IMR-90 (cell line): ENCODE results near the gene GZMM. TPM values are rescaled to one million over a fixed set of nuclear protein-coding genes. Genes with fewer than 3 reads are reported as not detected.

Experiments used
- ATAC-seq: fragments of 200-7000 bp; cut with Tn5 transposase; 2 replicates; pipeline ENCODE4 v1.9.1; 2020; ENCODE audit warnings: low read depth, mild to moderate bottlenecking, moderate library complexity
- BruUV-seq: library from RNA; stranded (reverse); fragments of 400-500 nt; replicated peaks from 2 replicates; lab custom pipeline; 2021; lab: Mats Ljungman, UMichigan
- CTCF ChIA-PET: fragments of 300-600 bp; formaldehyde crosslinking; extraction: SDS; loops from one replicate; lab custom pipeline; 2021; ENCODE audit warnings: antibody characterized with exemption; lab: Yijun Ruan, JAX
- POLR2A ChIA-PET: fragments of 300-600 bp; sonication (Branson Sonifier 250); formaldehyde crosslinking; loops from one replicate; lab custom pipeline; 2022; ENCODE audit warnings: antibody characterized with exemption; ENCODE audit not compliant: unreplicated experiment; lab: Charles Lee
- DNase-seq: peaks from one replicate; pipeline ENCODE4 v3.0.0; 2013
- H2AFZ ChIP-seq: replicated peaks from 2 replicates; pipeline ENCODE3; 2013; ENCODE audit warnings: low read length, mild to moderate bottlenecking; ENCODE audit not compliant: poor library complexity
- H2AK5ac ChIP-seq: 2 replicates; pipeline ENCODE4 v1.6.1; 2013; ENCODE audit warnings: low read depth, low read length, inconsistent platforms
- H2AK9ac ChIP-seq: replicated peaks from 2 replicates; pipeline ENCODE3; 2013; ENCODE audit warnings: mild to moderate bottlenecking, low read depth, low read length, moderate library complexity; ENCODE audit not compliant: poor library complexity
- H2BK120ac ChIP-seq: 2 replicates; pipeline ENCODE4 v1.6.1; 2013; ENCODE audit warnings: low read depth, low read length, inconsistent platforms
- H2BK15ac ChIP-seq: 3 replicates; pipeline ENCODE4 v1.6.1; 2013; ENCODE audit warnings: low read depth, low read length, inconsistent platforms
- H2BK20ac ChIP-seq: 2 replicates; pipeline ENCODE4 v1.6.1; 2013; ENCODE audit warnings: low read depth, mild to moderate bottlenecking, inconsistent platforms, low read length, moderate library complexity
- H2BK5ac ChIP-seq: 2 replicates; pipeline ENCODE4 v1.6.1; 2013; ENCODE audit warnings: mild to moderate bottlenecking, low read depth, low read length, inconsistent platforms; ENCODE audit not compliant: poor library complexity, severe bottlenecking
- H3K14ac ChIP-seq: replicated peaks from 2 replicates; pipeline ENCODE4 v1.6.1; 2013; ENCODE audit warnings: low read depth, low read length, inconsistent platforms
- H3K18ac ChIP-seq: 2 replicates; pipeline ENCODE4 v1.6.1; 2013; ENCODE audit warnings: low read depth, low read length, control low read depth
- H3K23ac ChIP-seq: 2 replicates; pipeline ENCODE4 v1.6.1; 2013; ENCODE audit warnings: low read depth, low read length, inconsistent platforms
- H3K27ac ChIP-seq: 2 replicates; pipeline ENCODE4 v1.5.1; 2013; ENCODE audit warnings: mild to moderate bottlenecking, control low read depth, low read length; ENCODE audit not compliant: insufficient read depth
- H3K27me3 ChIP-seq: 2 replicates; pipeline ENCODE4 v1.6.1; 2013; ENCODE audit warnings: low read length; ENCODE audit not compliant: control insufficient read depth, insufficient read depth
- H3K36me3 ChIP-seq: 2 replicates; pipeline ENCODE4 v1.6.1; 2013; ENCODE audit warnings: low read length, mixed read lengths; ENCODE audit not compliant: control insufficient read depth, insufficient read depth
- H3K4ac ChIP-seq: 2 replicates; pipeline ENCODE4 v1.6.1; 2013; ENCODE audit warnings: low read depth, low read length, inconsistent platforms
- H3K4me1 ChIP-seq: 2 replicates; pipeline ENCODE4 v1.6.1; 2013; ENCODE audit warnings: low read length, mixed read lengths; ENCODE audit not compliant: control insufficient read depth, insufficient read depth
- H3K4me2 ChIP-seq: 2 replicates; pipeline ENCODE4 v1.6.1; 2013; ENCODE audit warnings: low read depth, mild to moderate bottlenecking, control low read depth, low read length, moderate library complexity
- H3K4me3 ChIP-seq: 2 replicates; pipeline ENCODE4 v1.5.1; 2013; ENCODE audit warnings: low read depth, mild to moderate bottlenecking, control low read depth, low read length, moderate library complexity; ENCODE audit not compliant: insufficient read depth
- H3K56ac ChIP-seq: 2 replicates; pipeline ENCODE4 v1.6.1; 2013; ENCODE audit warnings: low read length, inconsistent platforms; ENCODE audit not compliant: insufficient read depth; ENCODE audit errors: extremely low read depth
- H3K79me1 ChIP-seq, 2 experiments: 2 replicates each; pipeline ENCODE4 v1.6.1; 2013; ENCODE audit warnings: low read length in 2 of 2, inconsistent platforms in 1 of 2, low read depth in 1 of 2
- H3K9ac ChIP-seq: 2 replicates; pipeline ENCODE4 v1.6.1; 2013; ENCODE audit warnings: low read depth, low read length, control low read depth
- H3K9me1 ChIP-seq: 2 replicates; pipeline ENCODE4 v1.6.1; 2013; ENCODE audit warnings: low read length, inconsistent platforms; ENCODE audit not compliant: insufficient read depth
- H3K9me3 ChIP-seq: 2 replicates; pipeline ENCODE4 v1.6.1; 2013; ENCODE audit warnings: low read length; ENCODE audit not compliant: control insufficient read depth, insufficient read depth
- H4K20me1 ChIP-seq: 2 replicates; pipeline ENCODE4 v1.6.1; 2013; ENCODE audit warnings: low read length, inconsistent platforms; ENCODE audit not compliant: insufficient read depth
- H4K5ac ChIP-seq: 2 replicates; pipeline ENCODE4 v1.6.1; 2013; ENCODE audit warnings: mild to moderate bottlenecking, low read depth, low read length, control low read depth
- H4K8ac ChIP-seq, 2 experiments: 2 replicates each; pipeline ENCODE4 v1.6.1; 2013; ENCODE audit warnings: low read depth in 2 of 2, low read length in 2 of 2, control low read depth in 1 of 2, inconsistent platforms in 1 of 2
- H4K91ac ChIP-seq: 2 replicates; pipeline ENCODE4 v1.6.1; 2013; ENCODE audit warnings: low read depth, low read length, inconsistent platforms; ENCODE audit not compliant: insufficient read depth
- CHD1 ChIP-seq: IDR thresholded peaks from 2 replicates; pipeline ENCODE4 v1.6.1; 2012; ENCODE audit warnings: low read depth, low read length, improper control_type of control experiment
- CTCF ChIP-seq: conservative IDR thresholded peaks from 2 replicates; pipeline ENCODE4 v1.5.1; 2012; ENCODE audit warnings: mild to moderate bottlenecking, low read depth, low read length, improper control_type of control experiment
- WGBS, 2 experiments: methylation state at CpG; one replicate each; pipeline versions ENCODE4 v1.1.5 to v1.1.7; 2013; ENCODE audit warnings: missing lambda C conversion rate in 2 of 2; ENCODE audit not compliant: insufficient read length in 1 of 2; ENCODE audit errors: extremely low coverage in 2 of 2; 5-methylcytosine and 5-hydroxymethylcytosine counted together
- dilution Hi-C: fragments of 300-500 bp; cut with HindIII; formaldehyde crosslinking; loops from one replicate; pipeline ENCODE4 v1.14.3; 2018; ENCODE audit warnings: low sequenced_read_pairs; ENCODE audit not compliant: unreplicated experiment
- in situ Hi-C: fragments of 300-500 bp; cut with MboI; formaldehyde crosslinking; loops from 3 replicates; pipeline ENCODE4 v1.14.3; 2019; ENCODE audit warnings: low sequenced_read_pairs, inconsistent platforms, mixed read lengths
- intact Hi-C: fragments of 100-400 bp; cut with micrococcal nuclease; formaldehyde crosslinking; loops from 2 replicates; pipeline ENCODE4 v1.10.0; 2022
- polyA plus RNA-seq, 3 experiments: library from polyadenylated mRNA; depleted of rRNA; stranded (reverse); fragments of >200 nt; gene quantifications; 2 replicates each; pipeline ENCODE4 v1.2.3, GENCODE V29; 2012; ENCODE audit warnings: low replicate concordance in 1 of 3
- total RNA-seq: library from RNA; depleted of rRNA; stranded (reverse); fragments of >200 nt; gene quantifications from 2 replicates; pipeline ENCODE4 v1.2.3, GENCODE V29; 2012

The GZMM gene
- total and polyA plus RNA-seq, 2 of the 4 experiments (the other 2 are of a cell fraction), result 0.24 TPM; not detected in 1

GRCh38 chr19:535017-535835 lies 8.6 kb upstream of the GZMM start:
- DNase-seq (no peak), ATAC-seq (no peak)
- intact Hi-C loops, result no loop called here
- ChIA-PET CTCF (no interaction called here), POLR2A (no interaction called here)
- Histone ChIP-seq H3K9ac (no peak overlapping the region), H2BK15ac (no peak overlapping the region), H4K8ac (no peak overlapping the region), H3K23ac (no peak overlapping the region), H2BK5ac (no peak overlapping the region), H3K9me1 (peaks cover 2% of the 10 kb centered on the region; the same call in 1 of the 2 replicates), H3K79me1 (peaks cover 11 to 56% of the 10 kb centered on the region in 2 experiments), H2BK120ac (no peak overlapping the region), H4K20me1 (peaks cover 52% of the 10 kb centered on the region), H2BK20ac (no peak overlapping the region), H3K56ac (no peak overlapping the region), H2AK9ac (no peak overlapping the region), H3K14ac (no peak overlapping the region), H3K27ac (no peak overlapping the region), H3K18ac (no peak overlapping the region), H3K4me2 (no peak overlapping the region), H3K4ac (no peak overlapping the region), H2AFZ (peak overlapping the region; percentile 43), H2AK5ac (no peak overlapping the region), H4K91ac (no peak overlapping the region), H3K36me3 (peaks cover 39% of the 10 kb centered on the region), H3K4me3 (no peak overlapping the region), H3K27me3 (no peaks in the 10 kb centered on the region), H3K4me1 (peaks cover 8% of the 10 kb centered on the region), H3K9me3 (no peaks in the 10 kb centered on the region), H4K5ac (no peak overlapping the region)
- 68% methylated on average over 6 of the region's 16 CpGs; no CpG with 5 or more reads in 1 of the 2 experiments for WGBS, 2 experiments
- BruUV-seq, result no TSS peak
- dilution Hi-C loops, result no loop called here
- TF ChIP-seq CTCF, result peak; percentile 13; the same call in 1 of the 2 replicates
- no peak for TF ChIP-seq CHD1
- in situ Hi-C loops, result no loop called here
